Endometrial microvascular endothelial cells (primary cell): ENCODE measurements around the gene EGFR. TPM values are rescaled to one million over a fixed set of nuclear protein-coding genes. Genes with fewer than 3 reads are reported as not detected.

Experiments
- in situ Hi-C: cut with HindIII; loops from 2 replicates; pipeline ENCODE4 v1.10.0; 2017; ENCODE audit warnings: low sequenced_read_pairs, low pct_unique_long_range_greater_than_20kb; ENCODE audit errors: inconsistent ontology term
- total RNA-seq: library from RNA; depleted of rRNA; stranded (reverse); fragments of >200 nt; gene quantifications from one replicate; pipeline ENCODE4 v1.2.3, GENCODE V29; 2015; ENCODE audit errors: inconsistent ontology term

Gene EGFR
- total RNA-seq, 1 donor from 2014 or later, result 4.8 TPM

DNA sequence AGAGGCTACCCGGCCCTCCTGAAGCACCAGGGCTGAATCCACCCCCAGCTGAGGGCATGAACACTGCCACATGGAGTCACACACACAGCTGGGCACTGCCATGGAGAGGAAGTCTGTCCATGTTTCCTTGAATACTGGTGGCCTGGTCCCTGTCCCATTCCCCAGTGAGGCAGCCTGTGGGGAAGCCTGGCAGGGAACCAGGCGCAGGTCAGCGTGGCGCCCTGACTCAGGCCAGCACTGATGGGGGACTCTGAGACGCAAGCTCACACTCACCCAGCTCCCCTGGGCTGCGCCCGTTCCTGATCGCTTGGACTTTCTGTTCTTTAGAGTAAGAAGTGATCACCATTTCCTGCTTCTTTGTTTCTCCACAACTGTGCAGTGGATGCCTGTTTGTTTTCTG, 128.3 kb downstream of the EGFR start:
- in situ Hi-C loops, result loop anchor here (25.0 kb wide), 1 partner anchor 135 kb away; the partner anchor contains the start of gene EGFR

DNA sequence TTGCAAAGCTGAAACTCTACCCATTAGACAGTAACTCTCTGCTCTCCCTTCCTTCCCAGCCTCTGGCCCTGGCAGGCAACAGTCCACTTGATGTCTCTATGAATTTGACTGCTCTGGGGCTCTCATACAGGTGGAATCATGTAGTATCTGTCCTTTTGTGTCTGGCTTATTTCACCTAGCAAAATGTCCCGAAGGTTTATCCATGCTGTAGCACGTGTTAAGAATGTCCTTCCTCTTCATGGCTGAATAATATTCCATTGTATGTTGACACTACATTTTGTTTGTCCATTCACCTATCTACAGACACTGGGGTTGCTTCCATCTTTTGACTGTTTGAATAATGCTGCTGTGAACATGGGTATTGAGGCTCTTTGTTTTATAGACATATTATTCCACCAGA, 128.9 kb downstream of the EGFR start:
- in situ Hi-C loops, result loop anchor here (25.0 kb wide), 1 partner anchor 135 kb away; the partner anchor contains the start of gene EGFR

DNA sequence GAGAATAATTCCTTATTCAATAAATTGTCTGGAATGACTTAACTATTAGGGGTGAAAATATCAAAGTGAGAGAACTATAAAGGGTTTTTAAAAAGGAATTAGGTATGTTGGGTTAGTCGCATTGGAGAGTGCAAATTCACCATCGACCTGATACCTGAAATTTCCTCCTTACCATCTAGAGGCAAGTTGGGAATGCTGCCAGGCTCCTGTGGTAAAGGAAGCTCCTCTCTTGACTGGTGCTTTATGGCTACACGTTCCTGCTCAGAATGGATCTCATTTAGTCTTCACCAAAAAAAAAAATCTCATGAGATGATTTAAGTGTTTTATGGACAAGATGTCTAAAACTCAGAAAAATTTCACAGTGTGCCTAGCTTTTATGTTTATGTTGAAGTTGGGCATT, 129.8 kb downstream of the EGFR start:
- in situ Hi-C loops, result loop anchor here (25.0 kb wide), 1 partner anchor 136 kb away; the partner anchor contains the start of gene EGFR

DNA sequence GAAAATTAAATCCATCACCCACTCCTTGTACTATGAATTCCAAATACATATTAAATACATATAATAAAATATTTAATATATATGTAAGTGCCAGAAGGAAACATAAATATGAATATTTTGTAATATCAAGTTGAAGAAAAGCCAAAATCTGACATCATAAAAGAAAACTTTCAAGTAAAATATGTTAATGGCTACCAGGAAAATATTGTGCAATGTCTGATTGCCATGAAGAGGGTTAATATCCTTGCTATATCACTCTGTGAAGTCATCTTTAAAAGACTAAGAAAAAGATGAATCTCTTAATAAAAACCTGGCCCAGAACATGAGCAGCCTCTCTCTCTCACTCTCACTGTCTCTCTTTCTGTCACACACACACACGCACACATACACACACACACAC, 130.2 kb downstream of the EGFR start:
- in situ Hi-C loops, result loop anchor here (25.0 kb wide), 1 partner anchor 137 kb away; the partner anchor contains the start of gene EGFR

DNA sequence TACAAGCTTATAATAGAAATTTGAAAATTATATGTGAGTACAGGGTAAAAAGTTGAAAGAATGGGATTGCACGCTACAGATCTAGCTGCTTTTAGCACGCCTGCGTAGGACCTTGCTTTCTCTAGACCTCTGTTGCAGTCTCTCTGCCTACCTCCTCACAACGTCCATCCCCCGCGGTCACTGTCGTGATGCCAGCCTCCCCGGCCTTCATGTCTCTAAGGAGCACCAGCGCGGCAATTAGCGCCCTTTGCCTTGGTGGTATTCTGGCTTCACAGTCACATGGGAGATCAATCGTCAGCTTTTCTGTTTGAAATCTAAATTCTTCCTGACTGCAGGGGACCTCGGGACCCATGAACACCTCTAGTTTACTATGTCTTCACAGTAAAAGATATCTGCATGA, 131.3 kb downstream of the EGFR start:
- in situ Hi-C loops, result no loop called here

DNA sequence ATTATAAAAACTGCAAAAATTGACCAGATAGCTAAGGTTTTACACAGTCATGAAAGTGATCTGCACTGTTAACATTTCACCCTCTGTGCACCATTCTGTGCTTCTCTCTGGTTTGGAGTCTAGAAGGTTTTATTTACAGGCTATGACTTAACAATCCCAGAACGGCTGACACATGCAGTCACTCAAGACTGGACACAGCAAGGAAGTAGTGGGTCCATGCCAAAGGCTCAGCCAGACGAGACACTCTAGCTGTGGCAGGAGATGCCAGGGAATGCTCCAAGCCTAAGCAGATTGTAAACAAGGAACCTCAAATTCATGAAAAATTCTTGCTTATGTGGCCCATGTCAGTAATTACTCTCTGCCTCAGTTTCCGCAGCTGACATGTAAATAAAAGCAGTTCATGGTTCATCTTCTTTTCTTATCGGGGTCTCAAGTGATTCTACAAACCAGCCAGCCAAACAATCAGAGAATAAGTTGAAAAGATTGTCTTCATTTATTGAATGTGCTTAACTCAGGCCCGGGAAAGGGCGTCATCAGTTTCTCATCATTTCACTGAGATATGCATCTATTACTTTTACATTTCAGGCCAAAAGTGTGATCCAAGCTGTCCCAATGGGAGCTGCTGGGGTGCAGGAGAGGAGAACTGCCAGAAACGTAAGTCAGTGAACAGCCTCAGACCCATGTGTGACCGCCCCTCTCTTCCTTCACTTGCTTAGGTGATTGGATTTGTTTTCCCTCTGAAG, 132.1 kb downstream of the EGFR start:
- in situ Hi-C loops, result no loop called here

DNA sequence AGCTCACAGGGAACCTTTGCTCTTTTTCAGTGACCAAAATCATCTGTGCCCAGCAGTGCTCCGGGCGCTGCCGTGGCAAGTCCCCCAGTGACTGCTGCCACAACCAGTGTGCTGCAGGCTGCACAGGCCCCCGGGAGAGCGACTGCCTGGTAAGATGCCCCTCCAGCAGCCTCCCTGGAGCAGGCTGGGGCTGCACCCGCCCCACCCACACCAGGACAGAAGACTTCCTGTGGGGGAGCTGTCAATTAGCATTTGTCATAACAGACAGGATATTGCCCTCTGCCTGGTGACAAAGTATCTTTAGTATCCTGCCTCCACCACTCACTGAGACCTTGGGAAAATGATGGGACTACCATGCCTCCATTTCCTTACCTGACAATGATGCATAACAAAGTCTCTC, 133.7 kb downstream of the EGFR start:
- in situ Hi-C loops, result no loop called here

DNA sequence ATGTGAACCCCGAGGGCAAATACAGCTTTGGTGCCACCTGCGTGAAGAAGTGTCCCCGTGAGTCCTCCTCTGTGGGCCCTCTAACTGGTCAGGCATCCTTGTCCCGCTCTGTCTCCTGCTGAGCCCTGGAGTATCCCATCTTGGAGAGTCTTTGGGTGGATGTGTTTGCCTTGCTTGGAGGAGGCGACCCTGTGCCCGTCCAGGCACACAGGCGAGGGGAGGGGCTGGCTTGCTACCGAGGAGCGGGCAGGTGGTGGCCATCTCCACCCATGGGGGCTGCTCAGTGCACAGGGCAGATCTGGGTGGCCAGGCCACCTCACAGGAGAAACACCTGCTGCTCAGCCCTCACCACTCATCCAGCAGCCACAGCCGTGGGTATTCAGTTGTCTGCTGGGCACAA, 135.3 kb downstream of the EGFR start:
- in situ Hi-C loops, result no loop called here

DNA sequence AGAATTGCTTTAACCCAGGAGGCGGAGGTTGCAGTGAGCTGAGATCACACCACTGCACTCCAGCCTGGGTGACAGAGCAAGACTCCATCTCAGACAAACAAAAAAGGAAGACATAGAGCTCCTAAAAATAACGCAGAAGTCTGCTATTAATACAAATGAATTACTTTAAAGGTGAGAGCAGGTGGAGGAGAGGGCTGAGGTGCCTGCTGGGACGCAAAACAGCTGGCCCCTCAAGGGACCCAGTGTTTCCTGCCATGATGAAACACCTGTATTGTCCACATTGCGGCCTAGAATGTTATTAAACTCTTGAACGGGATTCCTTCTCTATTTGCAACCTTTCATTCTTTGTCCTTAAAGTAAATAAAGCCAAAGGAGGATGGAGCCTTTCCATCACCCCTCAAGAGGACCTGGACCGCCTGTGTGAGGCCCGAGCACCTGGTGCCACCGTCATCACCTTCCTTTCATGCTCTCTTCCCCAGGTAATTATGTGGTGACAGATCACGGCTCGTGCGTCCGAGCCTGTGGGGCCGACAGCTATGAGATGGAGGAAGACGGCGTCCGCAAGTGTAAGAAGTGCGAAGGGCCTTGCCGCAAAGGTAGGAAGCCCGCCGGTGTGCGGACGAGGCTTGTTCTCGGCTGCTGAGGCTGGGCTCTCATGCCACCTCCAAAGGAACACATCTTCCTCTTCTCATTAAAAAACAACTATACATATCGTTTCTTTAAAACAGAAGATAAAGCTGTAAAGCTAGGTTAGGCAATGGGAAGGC, 136.7 kb downstream of the EGFR start:
- in situ Hi-C loops, result no loop called here

DNA sequence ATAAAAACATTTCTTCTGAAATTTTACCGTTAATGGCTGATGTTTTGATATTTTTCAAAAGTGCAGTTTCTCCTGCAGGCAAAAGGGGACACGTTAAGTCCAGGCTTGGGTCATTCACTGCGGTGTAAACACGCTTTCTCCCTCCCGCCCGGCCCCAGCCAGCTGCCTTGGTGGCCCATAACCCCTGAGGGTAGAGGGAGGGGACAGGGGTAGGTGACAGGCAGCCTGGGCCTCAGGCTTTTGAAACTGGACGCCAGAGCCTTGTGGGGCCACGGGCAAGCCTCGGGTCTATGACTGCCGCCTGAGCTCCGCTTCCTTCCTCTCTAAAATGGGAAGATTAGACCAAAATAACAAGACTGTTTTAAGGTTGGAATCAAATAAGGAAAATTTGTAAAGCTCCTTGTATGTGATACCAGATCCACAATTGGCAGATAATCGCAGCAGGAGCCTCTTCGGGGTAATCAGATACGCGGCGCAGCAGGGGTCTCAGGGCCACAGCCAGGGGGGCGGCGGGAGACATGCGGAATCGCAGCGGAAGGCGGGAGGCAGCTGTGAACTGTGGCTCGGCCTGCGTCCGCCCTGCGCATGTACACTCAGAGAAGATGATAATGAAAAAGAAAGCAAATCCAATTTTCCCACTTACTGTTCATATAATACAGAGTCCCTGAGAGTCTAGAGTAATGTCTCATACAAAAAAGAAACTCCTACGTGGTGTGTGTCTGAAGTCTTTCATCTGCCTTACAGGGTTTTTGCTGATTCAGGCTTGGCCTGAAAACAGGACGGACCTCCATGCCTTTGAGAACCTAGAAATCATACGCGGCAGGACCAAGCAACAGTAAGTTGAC, 138.3 kb downstream of the EGFR start:
- in situ Hi-C loops, result no loop called here

DNA sequence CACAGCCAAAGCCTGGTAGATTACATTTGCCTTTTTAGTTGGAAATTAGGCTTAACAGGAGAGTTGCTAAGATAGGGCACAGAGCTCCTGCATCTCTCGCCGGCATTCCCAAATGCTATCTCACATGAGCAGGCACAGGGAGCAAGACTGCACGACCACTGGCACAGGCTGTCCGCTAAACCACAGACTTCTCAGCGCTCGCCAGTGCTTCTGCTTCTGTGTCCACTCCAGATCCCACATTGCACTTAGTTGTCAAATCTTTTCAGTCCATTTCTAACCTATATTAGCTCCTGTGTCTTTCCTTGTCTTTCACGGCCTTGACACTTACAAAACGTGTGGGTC, 138.9 kb downstream of the EGFR start:
- in situ Hi-C loops, result no loop called here

DNA sequence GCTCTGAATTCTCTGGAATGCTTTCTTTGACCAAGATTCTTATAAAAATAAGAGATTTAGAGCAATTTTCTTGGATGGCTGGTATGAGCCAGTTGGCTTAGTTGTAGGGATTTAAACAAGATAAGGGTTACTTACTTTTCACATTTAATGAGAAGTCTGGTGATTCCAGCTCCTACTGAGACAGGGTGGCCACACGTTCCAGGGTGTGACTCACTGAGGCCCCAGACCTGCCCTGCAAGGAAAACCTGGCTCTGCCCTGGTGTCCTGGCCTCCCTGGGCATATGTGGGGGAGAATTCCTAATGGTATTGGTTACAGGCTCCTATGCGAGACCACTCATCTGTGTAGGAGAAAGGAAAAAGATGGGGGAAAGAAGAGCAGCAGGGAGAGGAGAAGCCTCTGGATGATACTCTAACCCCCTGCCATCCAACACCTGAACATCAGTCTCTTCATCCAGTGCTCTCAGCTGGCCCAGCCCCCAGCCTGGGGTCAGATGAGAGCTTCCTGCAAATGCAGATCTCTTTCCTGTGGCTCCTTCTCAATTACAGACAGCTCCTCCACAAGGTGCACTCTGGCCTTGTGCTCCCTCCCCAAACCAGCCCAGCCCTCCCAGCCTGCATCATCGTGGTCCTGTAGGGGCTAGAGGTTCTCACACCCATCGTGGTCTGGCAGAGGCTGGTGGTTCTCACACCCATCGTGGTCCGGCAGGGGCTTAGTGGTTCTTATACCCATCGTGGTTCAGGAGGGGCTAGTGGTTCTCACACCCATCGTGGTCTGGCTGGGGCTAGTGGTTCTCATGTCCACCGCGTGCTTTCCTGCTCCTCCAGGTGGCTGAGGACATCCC, 139.9 kb downstream of the EGFR start:
- in situ Hi-C loops, result no loop called here

DNA sequence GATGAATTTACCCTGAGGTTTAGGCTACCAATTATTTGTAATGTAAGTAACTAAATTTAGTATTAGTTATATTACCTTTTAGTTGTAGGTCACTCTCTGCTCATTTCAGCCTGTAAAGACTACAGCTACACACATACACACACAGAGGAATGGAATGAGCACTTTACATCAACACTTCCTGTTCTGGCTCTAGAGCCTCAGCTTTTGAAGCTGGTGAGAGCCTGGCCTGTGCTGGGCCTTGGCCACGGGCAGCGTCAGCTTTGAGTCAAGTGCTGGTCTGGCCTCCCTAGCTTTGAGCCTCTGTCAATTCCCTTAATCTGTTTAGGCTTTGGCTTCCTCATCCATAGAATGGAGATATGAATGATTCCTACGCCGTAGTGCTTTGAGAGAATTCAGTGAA, 141.7 kb downstream of the EGFR start:
- in situ Hi-C loops, result no loop called here

DNA sequence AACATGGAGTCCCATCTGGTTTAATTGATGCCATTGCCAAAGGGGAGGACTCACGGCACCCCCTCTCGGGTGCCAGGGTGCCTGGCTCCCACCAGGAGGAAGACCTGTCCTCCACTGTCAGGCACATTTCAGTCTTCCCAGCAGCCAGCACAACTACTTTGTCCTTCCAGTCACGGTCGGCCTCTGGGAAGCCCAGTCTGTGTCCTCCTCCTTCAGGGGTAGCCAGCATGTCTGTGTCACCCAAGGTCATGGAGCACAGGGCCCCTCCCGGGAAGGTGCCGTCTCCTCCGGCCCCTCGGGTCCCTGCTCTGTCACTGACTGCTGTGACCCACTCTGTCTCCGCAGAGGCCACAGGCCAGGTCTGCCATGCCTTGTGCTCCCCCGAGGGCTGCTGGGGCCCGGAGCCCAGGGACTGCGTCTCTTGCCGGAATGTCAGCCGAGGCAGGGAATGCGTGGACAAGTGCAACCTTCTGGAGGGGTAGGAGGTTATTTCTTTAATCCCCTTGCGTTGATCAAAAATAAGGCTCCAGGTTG, 142.4 kb downstream of the EGFR start:
- in situ Hi-C loops, result no loop called here

DNA sequence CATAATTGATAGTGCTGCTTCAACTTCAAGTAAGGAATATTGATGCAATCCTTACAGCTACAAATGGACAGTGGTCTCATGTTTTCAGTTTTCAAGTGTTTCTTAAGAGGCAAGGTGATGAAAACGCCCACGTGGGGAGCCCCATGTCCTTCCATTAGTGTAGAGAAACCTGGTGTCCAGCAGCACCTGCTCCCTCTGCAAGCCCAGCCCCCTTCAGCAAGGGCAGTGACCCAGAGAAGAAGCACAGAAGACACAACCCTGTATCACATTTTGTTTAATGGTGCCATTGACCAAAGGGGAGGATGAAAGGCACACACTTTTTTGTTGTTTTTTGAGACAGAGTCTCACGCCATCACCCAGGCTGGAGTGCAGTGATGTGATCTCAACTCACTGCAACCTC, 143.7 kb downstream of the EGFR start:
- in situ Hi-C loops, result no loop called here

DNA sequence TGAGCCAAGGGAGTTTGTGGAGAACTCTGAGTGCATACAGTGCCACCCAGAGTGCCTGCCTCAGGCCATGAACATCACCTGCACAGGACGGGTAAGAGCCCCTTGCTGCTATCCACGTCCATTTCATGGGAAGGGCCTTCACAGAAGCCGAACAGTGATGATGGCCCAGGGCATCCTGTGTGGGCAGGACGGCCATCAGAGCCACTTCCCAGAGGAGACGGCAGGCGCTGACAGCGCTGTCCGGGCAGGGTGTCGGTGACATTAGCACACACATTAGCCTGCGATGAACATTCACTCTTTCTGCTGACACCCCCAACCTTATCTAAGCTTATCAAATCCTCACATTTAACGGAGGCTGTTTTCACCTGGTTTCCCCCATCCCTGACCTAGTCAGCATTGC, 144.9 kb downstream of the EGFR start:
- in situ Hi-C loops, result no loop called here

DNA sequence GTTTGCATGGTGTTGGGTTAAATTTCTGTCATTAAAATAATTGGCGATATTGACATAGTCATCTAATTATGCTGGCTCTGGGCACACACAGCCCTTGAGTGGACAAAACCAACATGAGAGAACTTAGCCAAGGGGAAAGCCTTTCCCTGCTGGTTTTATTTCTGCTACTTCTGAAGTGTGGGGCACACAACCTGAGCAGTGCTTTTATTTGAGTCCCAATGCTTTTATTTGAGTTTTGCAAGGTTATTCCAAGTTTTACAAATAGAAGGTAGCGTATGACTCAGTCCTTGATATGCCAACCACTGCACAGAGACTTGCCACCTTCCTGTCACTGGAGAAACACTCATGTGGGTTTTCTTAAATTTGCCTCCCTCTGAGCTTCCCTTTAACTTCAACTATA, 145.7 kb downstream of the EGFR start:
- in situ Hi-C loops, result no loop called here

DNA sequence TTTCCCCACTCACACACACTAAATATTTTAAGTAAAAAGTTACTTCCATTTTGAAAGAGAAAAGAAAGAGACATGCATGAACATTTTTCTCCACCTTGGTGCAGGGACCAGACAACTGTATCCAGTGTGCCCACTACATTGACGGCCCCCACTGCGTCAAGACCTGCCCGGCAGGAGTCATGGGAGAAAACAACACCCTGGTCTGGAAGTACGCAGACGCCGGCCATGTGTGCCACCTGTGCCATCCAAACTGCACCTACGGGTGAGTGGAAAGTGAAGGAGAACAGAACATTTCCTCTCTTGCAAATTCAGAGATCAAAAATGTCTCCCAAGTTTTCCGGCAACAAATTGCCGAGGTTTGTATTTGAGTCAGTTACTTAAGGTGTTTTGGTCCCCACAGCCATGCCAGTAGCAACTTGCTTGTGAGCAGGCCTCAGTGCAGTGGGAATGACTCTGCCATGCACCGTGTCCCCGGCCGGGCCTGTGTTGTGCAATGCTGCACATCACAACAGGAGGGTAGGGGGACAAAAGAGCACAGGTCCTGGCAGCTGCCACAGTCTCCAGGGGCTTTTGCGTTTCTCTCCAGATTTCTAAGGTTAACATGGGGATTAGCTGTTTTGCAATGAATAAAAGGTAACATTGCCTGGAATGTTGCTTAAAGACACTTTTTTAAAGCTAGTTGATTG, 146.5 kb downstream of the EGFR start:
- in situ Hi-C loops, result no loop called here
